Limb (tissue), 2 donors: ENCODE results near the gene NPEPL1.

ENCODE experiments used
- DNase-seq, 2 donors: peaks; one replicate each; pipeline ENCODE4 v3.0.0-alpha.2; 2016; ENCODE audit errors: extremely low spot score in 2 of 2

NPEPL1 gene

DNA sequence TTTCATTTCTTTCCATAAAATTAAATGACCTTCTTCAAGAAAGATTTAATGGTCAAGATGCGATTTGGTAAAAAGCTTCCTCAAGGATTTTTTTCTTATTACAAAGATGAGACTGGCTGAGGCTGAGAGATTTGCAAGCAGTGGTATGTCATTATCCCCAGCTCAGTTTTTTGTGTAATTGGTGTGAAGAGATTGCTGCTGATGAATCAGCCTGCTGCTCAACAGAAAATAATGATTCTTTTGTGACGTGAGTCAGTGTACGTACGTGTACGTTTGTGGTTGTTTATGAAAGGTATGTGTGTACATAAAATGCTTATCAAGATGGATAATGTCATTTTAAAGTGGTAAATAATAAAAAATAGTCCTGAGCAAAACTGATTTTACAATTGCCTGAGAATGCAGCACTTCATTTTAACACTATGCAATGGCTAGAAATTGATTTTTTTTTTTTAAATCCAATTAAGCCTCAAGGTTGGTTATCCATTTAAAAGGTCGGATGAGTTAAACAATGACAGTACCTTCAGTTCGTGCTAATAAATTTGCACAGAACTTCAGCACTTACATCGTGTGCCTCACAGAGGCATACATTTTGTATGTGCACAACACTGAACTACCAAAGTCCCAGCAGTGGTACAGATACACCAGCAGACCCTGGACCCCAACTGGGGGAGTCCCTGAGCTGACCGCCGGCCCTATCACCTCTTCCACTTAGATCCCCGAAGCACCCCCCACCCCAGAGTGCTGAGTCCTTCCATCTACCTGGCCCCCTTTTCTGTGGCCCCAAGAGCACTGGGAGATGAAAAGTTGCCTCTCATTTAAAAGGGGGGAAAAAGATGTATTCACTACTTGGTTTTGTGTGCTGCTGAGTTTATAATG is 9.7 kb upstream of the NPEPL1 start:
- no peak for DNase-seq

DNA sequence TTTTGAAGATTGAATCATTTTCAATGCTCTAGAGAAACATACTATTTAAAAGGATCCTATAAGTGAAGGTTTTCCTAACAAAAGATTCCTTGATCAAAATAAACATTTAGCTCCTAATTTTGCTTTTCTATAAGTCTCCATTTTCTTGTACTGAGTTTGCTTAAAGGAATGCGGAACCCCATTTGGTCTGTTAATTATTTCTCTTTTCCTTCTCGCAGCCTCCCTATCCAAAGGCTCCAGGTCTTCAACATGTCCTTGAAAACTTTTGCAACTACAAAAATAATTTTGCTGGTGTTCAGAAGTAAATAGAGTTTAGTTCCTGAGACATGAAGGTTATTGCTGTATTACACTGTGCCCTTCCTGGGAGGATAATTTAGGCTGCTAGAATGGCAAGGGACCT is 8.3 kb upstream of the NPEPL1 start:
- DNase-seq: no peak

DNA sequence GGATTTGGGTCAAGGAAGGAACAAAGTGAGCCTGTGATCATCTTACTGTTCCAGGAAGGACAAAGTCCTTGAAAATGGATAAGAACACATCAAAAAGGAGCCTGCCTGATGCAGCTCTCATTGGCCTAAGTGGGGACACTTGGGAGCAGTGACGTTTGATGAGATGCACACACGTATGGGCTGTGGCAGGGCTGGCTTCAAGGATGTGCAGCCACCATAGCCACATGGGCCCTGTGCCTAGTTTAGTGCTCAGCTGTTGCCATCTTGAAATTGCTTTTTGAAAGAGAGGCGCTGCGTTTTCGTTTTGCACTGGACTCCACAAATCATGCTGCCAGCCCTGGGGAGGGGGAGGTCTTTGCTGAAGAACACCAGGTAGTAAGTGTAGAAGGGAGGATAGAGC is 6.6 kb upstream of the NPEPL1 start:
- DNase-seq: no peak

DNA sequence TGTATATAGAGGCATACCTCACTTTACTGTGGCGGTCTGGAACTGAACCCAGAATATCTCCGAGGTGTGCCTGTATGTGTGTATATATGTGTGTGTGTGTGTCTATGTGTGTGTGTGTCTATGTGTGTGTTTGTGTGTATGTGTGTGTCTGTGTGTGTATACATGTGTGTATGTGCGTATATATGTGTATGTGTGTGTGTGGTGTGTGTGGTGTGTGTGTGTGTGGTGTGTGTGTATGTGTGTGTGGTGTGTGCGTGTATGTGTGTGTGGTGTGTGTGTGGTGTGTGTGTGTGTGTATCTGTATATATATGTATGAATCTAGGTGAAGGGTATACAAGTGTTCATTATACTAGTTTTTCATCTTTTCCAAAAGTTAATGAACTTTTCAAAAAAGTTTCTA is 4.2 kb upstream of the NPEPL1 start:
- DNase-seq: no peak

DNA sequence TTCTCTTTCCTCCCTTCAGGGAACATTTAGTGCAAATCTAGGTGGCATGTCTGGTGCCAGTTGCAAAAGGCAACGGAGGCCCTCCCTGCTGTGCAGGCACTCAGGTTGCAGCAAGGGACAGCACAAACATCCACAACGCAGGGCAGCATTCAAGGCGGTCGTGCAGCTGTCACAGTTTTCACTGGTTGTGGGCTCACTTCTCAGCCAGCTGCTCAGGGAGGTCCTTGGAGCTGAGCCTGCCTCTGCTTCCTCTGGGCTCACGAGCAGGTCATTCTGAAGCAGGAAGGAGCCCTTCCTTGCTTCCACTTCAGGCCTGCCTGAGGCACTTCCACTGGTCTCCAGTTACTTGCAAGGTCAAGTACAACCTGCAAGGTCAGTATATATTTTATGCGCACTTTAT is 3.8 kb upstream of the NPEPL1 start:
- peak; percentile 56 to 72 for DNase-seq

DNA sequence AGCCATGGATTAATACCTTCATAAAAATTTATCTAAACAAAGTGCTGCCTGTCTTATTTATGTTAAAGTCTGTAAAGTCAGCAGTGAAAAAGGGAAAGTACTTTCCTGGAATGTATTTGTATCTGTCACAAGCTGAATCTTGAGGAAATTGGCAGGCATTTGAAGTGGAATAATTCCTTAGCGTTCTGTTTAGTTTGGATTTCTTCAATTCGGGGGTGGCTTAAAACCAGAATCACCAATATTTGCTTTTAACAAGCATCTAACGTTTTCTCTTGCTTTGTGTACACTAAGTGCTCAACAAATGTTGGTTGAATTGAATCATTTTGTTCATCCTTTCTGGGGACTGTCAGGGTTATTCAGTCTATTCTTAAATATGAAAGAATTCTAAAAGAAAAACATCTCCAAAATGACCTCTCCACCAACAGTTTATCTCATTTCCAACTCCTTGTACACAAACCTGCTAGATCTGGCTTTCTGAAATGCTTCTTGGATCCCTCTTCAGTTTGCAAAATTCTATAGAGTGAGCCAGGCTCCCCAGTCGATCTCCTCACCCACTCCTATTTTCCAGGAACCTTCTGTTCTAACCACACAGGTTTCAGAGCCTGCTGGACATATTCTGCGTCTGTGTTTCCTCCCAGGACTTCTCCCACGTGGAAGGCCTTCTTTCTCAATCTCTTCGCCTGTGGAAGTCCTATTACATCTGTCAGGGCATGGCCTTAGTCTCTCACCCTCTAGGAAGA is 2.0 kb upstream of the NPEPL1 start:
- DNase-seq: peak in 1 of 2 donors; percentile 53

DNA sequence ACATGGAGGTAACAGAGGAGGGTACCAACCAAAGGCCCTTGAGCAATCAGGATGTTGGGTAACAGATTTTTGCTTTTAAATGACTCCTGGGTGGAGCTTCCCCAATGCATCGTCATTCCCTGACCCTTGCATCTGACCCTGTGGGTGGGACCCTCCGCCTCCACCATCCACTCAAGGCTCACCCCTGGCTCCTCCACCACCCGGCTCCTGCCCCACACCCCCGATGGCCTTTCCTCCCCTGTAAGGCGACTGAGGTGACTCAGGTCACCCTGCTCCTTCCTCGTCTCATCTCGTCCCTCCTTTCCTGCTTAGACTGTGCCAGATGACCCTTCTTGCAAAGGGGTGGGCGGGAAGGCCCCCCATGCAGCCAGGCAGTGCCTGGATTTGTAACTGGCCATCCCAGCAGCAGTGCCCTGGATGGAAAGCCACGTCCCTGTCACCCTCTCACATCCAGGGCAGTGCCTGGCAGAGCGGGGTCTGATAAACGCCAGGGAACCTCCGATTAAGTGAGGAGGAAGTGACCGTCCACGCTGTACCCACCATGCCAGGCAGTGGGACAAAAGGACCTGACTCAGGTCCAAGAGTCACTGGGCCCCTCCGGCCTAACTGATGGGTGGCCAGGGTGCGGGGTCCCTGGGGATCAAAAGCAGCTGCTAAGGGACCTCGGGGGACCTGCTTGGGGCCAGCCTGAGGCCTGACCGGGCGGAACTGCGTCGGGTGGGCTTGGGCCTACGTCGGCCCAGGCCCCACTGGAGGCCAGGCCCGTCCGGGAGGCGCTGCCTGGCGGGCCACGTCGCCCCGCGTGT is 624 bp upstream of the NPEPL1 start:
- no peak for DNase-seq

DNA sequence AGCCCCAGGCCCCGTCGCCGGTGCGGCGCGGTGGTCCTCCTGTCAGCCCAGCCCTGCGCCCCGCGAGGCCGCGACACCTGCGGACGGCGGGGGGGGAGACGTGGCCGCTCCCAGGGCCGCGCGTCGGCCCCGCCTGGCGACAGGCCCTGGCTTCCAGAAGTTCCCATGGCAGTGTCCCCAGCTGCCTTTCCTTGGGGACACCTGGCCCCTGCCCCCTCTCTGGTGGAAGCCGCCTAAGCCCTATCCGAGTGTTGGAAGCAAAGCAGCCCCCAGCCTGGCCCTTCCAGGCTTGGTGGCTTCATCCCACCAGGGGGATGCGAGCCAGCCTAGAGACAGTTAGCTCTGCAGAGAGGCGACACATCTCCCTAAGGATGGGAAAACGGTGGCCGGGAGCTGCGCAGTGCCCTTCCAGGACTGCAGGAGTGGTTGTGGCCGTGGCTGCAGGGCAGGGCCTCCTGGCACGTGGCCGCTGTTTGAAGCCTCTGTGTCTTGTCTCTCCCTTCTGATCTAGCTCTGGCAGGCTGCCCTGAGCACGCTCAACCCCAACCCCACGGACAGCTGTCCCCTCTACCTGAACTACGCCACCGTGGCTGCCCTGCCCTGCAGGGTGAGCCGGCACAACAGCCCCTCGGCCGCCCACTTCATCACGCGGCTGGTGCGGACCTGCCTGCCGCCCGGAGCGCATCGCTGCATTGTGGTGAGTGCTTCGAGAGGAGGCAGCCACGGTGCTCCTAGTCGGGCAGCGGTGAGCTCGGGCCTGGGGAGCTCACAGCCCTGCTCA is 816 bp downstream of the NPEPL1 start:
- DNase-seq: peak in 1 of 2 donors; percentile 58

DNA sequence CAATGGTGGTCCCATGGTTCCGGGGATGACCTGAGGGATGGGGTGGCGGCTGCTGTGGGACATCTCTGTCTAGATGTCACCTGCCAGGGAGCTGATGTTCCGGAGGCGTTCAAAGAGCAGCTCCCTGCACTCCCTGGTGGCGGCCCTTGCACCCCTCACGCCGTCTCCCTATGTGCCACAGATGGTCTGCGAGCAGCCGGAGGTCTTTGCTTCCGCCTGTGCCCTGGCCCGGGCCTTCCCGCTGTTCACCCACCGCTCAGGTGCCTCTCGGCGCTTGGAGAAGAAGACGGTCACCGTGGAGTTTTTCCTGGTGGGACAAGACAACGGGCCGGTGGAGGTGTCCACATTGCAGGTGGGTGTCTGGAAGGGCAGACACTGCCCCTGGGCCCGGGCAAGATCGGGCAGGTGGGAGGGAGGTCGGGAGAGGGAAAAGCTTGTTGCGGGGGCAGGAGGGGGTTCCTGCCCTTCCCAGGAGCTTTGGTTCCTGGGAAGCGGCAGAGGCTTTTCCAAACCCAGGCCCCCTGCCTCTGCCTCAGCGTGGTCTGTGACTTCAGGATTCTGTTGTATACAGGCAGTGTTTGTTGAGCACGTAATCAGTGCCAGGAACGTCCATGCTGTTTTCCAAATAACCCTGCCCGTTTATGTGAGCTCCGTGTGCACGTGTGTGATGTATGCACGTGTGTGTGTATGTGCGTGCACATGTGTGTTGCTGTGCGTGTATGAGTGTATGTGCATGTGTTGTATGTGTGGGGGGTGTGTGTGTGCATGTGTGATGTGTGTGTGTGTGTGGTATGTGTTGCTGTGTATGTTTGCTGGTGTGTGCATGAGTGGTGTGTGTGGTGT is 1.9 kb downstream of the NPEPL1 start:
- DNase-seq: no peak

DNA sequence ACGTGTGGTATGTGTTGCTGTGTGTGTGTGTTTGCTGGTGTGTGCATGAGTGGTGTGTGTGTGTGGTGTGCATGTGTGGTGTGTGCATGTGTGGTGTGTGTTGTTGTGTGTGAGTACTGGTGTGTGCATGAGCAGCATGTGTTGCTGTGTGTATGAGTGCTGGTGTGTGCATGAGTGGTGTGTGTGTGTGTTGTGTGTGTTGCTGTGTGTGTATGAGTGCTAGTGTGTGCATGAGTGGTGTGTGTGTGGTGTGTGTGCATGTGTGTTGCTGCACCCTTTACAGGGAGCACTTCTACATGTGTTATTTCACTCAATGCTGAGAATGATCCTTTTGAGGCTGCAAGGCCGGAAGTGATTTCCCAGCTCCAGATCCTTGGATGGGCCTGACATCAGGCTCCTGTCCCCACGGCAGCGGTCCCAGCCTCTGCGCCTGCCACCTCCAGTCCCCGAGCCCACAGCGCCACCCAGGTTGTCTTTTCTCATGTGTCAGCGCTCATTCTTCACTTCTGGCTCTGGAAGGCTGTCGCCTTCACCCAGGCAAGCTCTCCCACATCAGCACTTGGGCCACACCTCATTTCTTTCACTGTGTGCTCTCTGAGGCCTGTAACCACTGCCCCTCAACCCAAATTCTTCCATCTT is 2.6 kb downstream of the NPEPL1 start:
- no peak for DNase-seq

DNA sequence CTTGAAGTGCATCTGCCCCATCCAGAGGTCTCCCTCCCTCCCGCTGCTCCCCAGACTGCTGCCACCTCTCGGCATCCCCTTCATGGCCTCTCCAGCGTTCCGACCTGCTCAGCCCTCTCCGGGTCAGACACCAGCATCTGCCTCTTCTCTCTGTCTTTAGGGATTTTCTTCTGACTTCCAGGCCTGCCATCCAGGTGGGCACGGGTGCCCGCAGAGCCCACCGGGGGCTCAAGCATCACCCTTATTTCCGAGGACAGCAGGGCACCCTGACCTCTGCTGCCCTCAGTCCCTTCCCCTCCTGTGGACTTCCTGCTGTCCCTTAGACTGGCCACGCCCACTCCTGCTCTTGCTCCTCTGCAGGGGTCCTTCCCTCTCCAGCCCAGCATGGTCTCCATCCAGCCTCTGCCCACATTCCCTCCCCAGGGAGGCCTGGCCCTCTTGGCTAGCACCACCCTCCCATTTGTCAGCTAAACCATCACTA is 3.3 kb downstream of the NPEPL1 start:
- DNase-seq: no peak

DNA sequence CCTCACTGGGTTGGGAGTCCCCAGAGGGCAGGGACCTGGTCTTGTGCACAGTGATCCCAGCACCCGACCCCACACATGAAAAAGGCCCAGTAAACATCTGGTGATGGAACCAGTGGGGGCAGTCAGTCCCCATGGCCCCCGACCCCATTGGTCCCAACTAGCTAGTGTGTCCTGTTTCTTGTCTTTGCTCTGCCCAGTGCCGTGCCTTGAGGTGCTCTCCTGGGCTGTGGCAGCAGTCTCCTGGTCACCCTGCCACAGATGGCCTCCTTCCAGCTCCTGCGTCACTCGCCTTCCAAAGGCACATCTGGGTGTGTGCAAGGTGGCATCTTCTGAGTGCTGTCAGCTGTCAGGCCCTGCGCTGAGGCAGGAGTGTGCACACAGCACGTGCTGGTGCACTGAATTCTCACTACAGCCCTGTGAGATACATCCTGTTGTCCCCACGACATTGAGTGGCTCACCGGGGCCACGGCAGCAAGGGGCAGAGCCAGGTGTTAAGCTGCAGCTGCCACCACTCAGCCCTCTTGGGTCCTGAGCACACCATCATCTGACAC is 3.9 kb downstream of the NPEPL1 start:
- DNase-seq: no peak

DNA sequence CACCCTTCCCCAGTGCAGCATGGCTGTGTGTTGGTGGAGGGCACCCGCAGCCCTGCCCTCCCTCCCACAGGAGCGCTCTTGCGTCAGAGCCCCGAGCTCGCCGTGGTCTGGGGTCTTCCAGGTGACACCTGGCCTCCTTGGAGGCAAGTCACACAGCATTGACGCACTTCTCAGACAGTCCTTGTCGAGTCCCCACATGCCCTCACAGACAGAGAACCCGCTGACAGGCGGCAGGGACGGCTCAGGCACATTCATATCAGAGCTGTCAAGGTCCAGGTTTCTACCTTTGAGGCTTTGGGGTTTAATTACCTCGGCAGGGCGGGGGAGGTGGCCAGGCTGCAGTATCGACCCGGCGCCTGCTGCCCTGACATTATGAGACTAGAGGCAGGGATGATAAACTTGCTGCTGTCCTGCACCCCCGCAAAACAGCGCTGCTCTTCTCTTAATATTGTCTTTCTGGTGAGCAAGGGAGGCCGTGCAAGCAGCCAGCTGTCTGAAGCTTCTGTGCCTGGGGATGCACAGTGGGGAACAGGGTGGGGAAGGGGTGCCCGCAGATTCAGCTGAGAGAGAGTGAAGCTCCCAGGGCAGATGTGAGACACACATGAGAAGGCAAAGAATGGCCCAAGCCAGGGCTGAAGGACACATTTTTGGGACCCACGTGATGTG is 4.7 kb downstream of the NPEPL1 start:
- no peak for DNase-seq

DNA sequence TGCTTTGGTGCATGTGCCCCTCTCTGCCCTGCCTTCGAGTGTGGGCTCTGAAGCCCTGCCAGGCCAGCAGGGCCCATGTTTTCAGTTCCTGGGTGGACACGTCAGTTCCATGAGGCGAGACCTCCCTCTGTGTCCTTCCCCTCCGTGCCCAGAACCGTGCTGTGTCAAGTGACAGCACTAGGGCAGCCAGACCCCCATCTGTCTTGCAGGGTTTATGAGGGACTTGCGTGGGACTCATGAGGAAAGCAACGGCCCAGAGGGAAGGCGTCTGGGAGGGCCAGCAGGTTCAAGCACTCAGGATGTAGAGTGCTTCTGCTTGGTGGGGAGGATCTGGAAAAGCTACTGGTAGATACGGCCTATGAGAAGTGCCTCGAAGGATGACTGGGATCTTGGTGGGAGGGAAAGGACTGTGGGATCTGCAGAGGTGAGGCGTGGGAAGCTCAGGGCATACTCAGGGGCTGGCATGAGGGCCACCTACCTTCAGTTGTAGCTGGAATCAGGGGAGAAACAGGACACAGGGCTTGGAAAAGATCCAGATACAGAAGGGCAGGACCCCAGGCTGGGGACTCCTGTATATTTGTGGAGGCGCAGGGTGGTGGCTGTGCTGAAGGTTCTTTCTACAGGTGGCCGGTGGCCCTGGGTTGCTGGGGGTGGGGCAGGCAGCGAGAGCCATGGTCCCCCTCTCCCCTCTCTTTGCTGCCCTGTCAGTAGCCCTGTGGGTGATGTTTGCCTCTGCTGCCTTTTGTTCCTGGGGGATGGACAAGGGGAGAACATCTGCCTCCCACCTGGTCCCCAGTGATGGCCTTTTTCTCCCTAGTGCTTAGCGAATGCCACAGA is 5.5 kb downstream of the NPEPL1 start:
- no peak for DNase-seq

DNA sequence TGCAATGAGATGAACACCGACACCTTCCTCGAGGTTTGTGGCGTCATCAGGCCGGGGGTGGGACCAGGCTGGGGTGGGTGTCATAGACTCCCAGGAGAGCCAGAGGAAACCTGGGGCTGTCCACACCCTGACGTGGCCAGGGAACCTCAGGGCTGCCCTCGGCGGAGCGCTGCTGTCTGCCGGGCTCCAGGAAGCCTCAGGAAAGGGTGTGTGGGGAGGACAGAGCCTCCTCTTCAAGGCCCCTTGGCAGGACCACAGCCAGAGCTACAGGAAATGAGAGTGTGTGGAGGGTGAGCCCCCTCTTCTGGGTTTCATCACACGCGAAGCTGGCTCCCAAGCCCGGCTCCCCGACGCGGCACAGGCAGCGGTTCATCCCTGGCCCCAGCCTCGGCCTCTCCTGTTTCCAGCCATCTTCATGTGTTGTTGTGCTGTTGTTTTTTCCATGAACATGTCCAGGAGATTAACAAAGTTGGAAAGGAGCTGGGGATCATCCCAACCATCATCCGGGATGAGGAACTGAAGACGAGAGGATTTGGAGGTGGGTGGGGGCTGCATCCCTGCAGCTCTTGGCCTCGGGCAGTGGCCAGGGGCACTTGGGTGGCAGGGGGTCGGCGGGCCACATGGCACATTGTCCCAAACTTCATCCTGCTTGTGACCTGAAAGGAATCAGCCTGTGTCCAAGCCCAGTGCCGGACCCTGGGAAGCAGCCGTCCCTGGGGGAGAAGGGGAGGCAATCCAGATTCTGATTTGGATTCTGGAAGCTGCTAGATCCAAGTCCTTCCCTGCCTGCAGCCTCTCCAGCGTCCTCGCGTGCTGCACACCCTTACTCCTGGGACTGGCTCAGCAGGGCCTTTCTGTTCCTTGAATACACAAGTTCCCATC is 6.4 kb downstream of the NPEPL1 start:
- DNase-seq: peak; percentile 34 to 47

DNA sequence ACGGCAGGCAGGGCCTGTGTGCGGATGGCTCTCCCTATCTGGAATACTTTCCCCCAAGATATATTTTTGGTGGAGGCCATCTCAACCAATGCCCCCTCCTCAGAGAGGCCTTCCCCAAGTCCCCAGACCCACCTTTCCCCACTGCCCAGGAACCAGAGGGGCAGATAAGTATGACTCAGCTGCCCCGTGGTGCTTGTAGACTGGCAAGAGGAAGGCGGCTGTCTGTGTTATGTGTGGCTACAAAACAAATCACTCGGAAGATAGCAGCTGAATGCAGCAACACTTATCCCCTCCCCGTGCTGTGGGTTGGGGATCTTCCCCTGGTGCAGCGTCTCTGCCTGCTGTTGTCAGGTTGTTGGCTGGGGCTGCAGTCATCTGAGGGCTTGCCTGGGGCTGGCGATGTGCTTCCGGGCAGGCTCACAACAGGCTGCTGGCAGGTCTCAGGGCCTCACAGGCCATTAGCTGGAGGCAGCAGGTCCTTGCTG is 7.1 kb downstream of the NPEPL1 start:
- DNase-seq: peak in 1 of 2 donors; percentile 27
